Retinal pigment epithelial cell (primary cell): ENCODE results near the gene ERCC6L.

Source experiments
- DNase-seq: peaks from one replicate; pipeline ENCODE4 v3.0.0-alpha.2; 2010; ENCODE audit warnings: low read depth
- H3K4me3 ChIP-seq: 2 replicates; pipeline ENCODE4 v1.5.1; 2011; ENCODE audit warnings: mild to moderate bottlenecking, low read length, control low read depth, moderate library complexity
- TF ChIP-seq, protein P1 (sequence below): conservative IDR thresholded peaks from 2 replicates; pipeline ENCODE4 v1.5.1; 2011; ENCODE audit warnings: low read depth, low read length, control low read depth, inconsistent platforms

Gene ERCC6L

DNA sequence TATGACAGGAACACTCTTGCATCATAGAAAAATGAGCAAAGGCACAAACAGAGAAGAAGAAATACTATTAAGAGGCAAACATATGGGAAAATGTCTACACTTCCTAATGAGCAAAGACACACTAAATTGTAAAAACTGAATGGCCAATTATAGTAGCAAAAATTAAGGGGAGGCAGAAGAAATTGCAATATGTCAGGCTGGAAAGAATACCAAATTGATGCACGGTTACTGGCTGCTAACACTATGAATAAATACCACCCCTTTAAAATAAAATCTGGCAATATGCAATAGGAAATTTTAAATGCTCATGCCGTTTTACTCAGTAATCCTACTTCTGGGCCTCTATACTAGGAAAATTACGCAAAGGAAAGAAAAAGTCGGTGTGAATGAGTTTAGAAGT is 73.3 kb downstream of the ERCC6L start:
- no peak overlapping the region for H3K4me3 ChIP-seq
- DNase-seq: no peak
- TF ChIP-seq, protein P1, sequence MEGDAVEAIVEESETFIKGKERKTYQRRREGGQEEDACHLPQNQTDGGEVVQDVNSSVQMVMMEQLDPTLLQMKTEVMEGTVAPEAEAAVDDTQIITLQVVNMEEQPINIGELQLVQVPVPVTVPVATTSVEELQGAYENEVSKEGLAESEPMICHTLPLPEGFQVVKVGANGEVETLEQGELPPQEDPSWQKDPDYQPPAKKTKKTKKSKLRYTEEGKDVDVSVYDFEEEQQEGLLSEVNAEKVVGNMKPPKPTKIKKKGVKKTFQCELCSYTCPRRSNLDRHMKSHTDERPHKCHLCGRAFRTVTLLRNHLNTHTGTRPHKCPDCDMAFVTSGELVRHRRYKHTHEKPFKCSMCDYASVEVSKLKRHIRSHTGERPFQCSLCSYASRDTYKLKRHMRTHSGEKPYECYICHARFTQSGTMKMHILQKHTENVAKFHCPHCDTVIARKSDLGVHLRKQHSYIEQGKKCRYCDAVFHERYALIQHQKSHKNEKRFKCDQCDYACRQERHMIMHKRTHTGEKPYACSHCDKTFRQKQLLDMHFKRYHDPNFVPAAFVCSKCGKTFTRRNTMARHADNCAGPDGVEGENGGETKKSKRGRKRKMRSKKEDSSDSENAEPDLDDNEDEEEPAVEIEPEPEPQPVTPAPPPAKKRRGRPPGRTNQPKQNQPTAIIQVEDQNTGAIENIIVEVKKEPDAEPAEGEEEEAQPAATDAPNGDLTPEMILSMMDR: no peak

DNA sequence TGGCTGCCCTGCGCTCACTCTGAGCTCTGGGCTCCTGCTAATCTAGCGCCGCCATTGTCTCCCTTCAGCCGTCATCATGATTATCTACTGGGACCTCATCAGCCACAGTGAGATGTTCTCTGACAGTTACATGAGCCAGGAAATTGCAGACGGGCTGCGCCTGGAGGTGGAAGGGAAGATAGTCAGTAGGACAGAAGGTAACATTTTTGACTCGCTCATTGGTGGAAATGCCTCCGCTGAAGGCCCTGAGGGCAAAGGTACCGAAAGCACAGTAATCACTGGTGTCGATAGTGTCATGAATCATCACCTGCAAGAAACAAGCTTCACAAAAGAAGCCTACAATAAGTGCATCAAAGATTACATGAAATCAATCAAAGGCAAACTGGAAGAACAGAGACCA is 79.1 kb downstream of the ERCC6L start:
- H3K4me3 ChIP-seq: no peak overlapping the region
- TF ChIP-seq, protein P1: no peak
- DNase-seq: no peak

DNA sequence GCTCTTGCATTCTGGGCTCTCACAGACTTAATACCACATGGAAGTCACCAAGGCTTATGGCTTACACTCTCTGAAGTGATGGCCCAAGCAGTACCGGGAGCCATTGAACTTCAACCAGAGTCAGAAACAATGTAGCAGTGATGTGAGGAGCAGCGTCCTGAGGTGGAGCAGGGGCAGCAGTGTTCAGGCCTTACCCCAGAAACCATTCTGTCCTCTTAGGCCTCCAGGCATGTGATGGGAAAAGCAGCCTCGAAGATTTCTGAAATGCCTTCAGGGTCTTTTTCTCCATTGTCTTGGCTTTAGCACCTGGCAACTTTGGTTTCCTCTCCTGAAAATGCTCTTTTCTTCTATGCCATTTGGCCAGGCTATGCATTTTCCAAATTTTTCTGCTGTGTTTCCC is 80.1 kb downstream of the ERCC6L start:
- no peak overlapping the region for H3K4me3 ChIP-seq
- TF ChIP-seq, protein P1: no peak
- no peak for DNase-seq
